Hematopoietic multipotent progenitor cell treated with erythropoietin and hydrocortisone succinate and interleukin-3 and kit ligand, for 15 days (in vitro differentiated cells): ENCODE measurements around the gene AGGF1.
"Not testable (repeated sequence)": the region's sequence is repeated elsewhere in the genome, so short reads cannot be mapped to it uniquely, and the experiment has no call there.

ENCODE experiments used
- DNase-seq: peaks from one replicate; pipeline ENCODE4 v3.0.0-alpha.2; 2015; ENCODE audit warnings: low spot score

Gene AGGF1

DNA sequence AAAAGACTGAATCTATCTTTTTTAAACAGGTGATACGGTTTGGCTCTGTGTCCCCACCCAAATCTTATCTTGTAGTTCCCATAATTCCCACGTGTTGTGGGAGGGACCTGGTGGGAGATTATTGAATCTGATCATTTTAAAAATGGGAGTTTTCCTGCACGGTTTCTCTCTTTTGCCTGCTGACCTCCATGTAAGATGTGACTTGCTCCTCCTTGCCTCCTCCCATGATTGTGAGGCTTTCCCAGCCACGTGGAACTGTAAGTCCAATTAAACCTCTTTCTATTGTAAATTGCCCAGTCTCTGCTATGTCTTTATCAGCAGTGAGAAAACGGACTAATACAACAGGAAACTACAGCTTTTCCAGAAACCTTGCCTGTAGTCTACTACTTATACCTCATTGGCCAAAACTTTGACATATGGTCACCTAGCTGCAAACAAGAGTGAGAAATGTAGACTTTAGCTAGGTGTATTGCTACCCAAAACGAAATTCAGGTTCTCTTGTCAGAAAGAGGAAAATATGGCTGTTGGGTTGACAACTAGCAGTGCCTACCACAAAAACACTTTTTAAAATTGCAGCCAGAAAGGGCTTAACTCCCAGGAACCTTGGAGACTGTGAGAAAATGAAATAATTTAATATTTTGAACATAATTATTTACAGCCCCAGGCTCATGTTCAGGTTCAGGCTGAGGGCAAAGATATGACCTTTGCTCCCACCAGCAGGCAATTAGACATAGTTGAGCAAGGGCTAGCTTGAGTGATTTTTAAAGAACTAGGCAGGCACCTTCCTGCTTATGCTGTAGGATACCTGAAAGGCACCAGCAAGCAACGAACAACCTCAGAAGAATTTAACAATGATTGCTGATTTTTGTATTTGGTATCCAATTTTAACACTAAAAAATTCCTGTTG is 7.4 kb upstream of the AGGF1 start:
- DNase-seq, result no peak

DNA sequence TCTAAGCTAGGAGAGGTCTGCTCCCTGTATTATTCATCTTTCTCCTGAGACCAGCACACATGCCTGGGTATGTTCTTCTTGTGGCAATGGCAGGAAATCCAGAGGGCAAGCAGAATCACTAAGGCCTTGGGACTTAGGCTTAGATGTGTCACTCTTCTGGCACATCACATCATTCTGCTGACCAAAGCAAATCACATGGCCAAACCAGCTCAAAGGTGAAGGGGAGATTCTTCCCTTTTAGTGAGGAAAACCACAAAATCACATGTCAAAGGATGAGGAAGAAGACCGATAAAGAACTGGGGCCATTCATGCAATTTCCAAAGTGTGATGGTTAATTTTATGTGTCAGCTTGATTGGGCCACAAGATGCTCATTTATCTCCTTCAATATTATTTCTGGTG is 5.7 kb upstream of the AGGF1 start:
- DNase-seq, result no peak

DNA sequence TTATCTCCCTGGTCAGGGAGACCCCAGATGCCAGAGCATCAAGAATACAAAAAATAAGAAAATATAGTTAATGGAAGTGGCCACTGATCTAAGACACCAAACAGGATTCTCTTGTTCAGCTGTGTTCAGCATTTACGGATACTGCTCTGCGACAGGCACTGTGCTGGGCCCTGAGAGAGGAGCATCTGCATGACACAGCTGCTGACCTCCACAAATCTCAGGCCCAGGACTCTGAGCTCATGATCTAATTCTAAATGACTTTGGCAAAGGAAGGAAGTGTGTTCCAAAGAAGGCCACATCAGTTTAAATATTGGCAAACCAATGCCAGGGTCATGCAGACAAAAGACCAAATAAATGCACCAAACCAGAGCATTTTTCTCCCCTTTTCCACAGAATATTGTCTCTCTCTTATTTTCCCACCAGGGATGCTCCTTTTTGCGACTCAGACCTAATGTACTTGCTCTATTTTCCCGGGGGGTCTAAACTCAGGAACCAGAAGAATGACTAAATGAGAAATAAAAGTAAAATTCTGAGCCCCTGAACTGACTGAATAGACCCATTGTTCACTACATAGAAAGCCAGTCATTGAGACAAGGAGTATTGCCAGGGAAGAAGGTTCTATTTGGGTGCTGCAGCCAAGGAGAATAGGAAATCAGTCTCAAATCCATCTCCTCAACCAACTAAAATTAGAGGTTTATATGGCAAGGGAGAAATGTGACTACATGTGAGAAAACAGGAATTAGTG is 1.4 kb upstream of the AGGF1 start:
- no peak for DNase-seq

DNA sequence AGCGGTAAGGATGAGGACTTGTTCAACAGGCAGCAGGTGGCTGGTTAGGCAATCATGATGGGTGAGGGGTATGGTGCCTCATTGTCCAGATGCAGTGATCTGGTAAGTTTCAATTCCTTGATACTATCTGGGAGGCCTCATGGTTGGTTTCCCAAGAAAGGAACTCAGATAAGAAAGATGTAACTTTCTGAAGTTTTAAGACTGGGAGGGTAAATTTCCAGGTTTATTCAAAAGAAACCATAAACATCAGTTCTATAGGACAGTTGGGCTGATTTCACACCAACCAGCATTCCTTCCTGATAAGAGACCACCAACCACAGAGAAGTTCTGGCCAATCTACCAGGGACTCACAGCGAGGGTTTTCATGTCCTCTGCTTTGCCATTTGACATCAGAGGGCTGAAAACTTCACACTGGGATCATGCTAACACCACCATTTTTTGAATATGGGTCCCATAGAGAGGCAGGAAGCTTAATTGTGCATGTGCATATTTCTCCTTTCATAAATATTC is 773 bp upstream of the AGGF1 start:
- no peak for DNase-seq

DNA sequence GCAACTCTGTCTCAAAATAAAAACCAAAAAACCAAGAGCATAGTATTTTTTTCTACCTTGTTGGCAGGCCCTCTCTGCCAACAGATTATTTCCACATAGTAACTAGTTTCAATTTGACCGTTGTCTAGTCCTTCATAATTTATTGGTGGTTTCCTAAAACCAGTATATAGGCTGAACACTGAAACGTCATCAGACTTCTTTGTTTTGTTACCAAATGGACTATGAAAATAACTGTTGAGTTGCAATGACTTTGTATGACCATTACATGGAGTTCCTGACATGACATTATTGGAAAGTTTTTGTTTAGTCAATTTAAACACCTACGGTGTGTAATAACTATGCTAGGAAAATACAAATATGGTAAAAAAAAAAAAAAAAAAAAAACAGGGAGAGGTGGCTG is 1.7 kb downstream of the AGGF1 start:
- no peak for DNase-seq

DNA sequence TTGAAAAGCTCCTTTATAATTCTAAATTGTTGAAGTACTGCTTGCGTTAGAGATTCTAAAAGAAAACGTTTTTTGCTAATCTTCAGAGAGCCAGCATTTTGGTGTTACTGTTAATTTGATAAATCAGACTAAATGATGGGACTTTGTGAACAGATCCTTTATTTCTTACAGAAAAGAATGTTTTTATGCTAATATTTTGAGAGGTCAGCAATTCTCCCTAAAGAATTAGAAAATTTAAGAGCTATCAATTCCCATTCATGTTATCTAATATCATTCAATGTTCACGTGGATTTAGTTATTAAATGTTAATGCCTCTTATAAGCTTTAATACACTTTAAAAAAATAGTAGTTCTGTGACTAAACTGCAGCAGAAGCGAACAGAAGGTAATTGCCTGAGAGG is 2.4 kb downstream of the AGGF1 start:
- no peak for DNase-seq

DNA sequence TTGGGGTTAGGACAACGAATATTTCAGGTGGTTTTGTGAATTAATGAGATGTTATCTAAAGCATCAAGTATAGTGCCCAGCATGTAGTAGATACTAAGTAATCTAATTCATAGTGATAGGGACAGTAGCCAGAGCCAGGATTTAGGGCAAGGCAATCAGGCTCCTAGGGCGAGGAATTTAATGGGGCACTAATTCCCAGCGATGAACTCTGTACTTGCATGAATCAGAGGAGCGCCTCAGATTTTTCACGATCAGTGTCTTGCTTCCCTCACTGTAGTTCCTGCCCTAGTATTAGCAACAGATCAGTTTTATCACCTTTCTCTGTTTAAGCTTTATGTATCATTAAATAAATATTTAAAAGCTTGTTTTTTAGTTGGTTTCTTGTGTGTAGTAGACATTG is 3.1 kb downstream of the AGGF1 start:
- no peak for DNase-seq

DNA sequence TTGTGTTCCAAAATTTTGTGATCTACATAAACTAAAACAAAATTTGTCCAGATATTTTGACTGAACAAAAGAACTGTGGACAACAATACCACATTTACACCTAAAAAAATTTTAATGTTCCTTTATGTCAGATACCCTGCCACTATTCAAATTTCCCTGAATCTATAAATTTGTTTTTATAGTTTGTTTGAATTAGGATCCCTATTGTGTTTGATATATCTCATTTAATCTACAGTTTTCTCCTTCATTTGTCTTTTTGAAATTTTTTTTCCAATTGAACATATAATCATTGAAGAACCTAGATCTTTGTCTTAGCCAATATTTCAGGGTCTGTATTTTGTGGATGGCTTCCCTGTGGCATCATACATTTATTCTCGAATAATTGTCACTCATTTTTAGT is 5.7 kb downstream of the AGGF1 start:
- no peak for DNase-seq

DNA sequence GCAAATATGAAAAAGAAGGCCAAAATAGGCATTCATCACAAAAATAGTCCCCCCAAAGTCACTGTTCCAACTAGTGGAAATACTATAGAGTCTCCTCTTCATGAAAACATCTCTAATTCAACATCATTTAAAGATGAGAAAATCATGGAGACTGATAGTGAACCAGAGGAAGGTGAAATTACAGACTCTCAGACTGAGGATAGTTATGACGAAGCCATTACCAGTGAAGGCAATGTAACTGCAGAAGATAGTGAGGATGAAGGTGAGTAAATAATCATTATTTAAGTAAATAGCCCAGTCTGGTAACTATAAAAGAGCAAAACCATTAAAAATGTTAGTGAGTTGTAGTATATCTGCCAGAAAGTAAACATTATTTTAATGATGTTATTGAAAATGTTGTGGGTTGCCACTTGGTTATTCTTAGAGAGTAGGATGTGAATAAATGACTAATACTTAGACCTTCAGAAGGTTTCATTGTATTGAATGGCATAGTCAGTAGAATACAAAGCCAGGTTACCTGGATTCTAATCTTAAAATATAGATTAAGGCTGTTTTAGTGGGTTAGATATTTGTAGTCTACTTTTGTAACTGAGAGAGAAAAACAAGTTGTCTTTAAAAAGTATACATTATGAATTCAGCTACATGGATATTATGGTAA is 16.3 kb downstream of the AGGF1 start:
- no peak for DNase-seq

DNA sequence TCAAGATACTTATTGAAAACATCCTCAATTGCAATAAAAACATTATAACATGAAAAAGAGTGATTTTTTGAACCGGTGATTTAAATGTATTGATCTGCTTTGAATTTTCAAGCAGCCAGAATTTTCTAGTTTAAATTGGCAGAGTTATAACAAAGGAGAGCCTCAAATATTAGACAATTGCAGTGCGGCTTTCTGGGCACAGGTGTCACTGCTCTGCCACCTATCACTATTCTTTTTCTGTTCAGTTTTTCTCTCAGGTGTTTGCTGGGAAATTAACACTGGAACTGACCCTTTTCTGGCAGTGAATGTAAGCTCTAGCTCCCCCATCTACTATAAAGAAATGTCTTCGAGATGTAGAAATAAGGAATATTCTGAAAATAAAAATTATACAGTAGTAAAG is 33.8 kb downstream of the AGGF1 start:
- DNase-seq, result no peak

DNA sequence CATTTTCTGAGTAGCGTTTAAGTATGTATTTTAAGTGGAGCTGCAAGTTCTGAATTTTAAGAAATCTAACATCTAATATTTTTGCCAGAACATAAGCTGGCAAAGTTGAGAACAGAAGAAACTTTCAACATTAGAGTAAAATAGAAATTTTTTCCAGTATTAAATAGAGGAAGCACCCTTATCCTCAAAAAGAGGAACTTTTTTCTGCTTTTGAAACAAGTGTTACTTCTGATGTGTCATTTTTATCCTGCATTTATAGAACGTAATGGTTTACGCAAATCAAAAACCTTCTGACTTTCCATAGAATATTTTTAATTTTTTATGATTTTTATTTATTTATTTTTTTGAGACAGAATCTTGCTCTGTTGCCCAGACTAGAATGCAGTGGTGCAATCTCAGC is 35.1 kb downstream of the AGGF1 start:
- no peak for DNase-seq

DNA sequence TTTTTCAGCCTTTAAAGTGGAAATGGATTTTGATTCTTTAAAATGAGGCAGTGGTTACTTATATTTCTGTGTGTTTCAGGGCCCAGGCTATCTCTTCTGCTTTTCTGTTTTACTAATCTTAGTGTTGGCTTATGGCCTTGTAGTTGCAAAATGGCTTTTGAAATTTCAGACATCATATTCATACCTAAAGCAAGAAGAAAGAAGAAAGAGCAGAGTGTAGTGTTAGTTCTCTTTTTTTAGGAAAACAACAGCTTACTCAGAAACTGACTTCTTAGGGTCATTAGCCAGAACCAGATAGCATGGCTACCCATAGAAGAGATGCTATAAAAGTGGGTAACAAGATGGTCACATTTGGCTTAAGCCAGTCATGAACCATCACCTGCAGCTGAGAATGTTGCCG is 36.0 kb downstream of the AGGF1 start:
- DNase-seq, result no peak

DNA sequence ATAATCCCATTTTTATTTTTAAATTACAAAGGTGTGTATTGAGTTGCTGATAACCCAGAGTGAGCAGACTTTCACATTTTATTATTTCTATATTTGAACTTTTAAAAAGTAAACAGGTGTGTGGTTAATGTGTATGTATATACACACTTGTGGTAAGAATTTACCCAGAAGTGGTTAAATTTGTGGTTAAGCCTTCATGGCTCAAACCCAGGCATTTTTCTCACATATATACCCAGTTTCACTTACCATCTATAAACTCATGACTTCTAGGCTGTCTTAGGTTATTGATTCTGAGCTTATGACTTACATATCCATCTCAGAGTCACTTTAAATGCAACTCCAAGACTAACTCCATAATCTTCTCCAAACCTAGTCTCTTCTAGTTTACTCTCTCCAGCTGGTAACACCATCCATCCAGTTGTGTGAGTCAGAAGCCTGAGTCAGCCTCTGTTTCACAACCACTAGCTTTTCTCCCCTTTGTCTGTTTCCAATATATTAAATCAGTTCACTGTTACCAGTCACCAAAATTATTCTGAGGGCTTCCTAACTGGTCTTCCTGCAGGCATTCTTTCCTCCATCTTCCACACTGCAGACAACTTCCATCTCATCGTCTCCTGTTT is 36.7 kb downstream of the AGGF1 start:
- no peak for DNase-seq

DNA sequence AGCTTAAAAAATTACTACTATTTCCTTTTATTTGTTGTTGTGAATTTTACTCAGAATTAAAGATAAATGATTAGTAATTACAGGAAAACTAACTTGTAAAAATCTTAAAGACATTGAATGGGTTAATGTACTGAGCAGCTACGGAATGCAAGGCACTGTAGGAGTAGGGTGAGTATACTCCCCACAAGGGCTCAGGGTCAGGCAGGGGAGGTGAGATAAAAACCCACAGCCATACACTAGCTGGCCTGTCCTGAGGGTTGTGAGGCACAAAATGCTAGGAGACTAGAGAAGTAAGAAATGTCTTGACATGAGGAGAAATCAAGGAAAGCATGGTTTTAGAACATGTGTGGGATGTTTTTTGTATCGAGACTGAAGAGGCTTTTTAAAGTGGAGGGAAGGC is 43.5 kb downstream of the AGGF1 start:
- no peak for DNase-seq

DNA sequence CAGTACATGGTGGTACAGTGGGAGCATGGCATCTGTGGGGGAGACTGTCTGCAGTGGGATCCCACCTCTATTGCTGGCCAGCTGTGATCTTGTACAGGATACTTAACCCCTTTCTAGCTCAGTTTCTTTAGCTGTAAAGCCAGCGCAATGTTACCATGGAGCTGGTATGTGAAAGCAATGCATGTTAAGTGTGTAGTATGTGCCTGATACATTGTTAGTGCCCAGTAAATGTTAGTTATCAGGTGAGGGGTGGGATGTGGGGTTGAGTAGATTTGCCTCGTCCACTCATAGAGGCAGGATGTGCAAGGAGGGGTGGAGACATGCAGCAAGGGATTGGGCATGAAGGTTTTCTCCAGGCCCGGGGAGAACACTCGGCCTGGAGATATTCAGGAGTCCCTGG is 44.5 kb downstream of the AGGF1 start:
- no peak for DNase-seq

DNA sequence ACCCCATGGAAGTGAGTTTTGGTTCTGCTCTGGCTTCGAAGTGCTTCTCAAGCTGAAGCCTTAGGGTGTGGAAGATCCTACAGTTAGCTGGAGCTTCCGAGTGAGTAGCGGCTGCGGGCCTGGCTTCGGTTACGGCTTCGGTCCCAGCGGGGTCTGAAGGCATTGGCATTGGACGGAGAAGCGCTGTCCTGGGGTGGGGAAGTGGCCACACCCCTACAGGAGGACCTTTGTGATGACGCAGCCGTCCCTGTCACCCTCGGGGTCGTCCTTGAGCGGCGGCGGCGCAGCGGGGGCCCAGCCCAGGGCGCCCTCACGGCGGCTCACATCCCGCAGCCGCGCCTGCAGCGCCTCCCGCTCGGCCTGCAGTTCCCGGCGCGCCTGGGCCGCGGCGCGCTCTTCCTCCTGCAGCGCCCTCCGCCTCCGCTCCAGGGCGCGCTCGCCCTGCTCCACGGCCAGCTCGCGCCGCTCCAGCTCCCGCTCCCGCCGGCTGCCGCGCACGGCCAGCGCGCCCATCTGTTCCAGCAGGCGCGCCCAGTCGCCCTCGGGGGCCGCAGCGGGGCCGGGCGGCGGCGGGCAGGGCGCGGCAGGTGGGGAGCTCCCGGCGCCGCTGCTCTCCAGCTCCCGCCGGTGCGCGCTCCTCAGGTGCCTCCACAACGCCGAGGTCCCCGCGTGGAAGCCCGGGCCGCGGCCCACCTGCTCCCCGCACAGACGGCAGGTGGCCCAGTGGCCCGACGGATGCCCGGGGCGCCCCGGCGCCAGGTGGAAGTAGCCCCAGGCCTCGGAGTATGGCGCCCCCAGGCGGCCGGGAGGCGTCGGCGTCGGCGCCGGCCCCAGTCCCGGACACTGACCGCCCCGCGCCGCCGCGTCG is 47.0 kb downstream of the AGGF1 start:
- peak; percentile 64 for DNase-seq

DNA sequence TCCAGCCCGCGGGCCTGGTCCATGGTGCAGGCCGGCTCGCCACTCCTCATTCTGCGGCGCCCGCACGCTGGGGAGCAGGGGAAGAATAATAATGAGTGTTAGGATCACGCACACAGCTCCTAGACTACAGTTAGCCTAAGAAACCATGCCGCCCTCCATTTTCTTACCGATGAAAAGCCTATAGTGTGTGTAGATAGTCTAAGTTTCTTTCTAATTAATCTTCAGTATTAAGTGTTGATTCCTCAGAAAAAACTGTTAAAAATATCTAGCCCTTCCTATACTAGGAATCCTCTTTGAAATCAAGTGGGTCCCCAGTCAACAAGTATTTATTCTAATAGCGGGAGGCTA is 47.6 kb downstream of the AGGF1 start:
- DNase-seq, result no peak

DNA sequence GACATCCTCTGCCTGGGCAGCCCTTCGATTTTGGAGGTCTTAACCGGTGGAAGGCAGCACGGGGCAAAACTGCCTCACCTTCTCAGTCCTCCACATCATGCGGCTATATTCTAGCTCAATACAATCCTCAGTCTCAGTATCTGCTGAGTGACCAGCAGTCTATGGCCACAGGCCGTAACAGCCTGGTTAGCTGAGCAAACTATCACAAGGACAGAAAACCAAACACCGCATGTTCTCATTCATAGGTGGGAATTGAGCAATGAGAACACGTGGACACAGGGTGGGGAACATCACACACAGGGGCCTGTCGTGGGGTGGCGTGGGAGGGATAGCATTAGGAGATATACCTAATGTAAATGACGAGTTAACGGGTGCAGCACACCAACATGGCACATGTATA is 50.3 kb downstream of the AGGF1 start:
- DNase-seq, result not testable (repeated sequence)

DNA sequence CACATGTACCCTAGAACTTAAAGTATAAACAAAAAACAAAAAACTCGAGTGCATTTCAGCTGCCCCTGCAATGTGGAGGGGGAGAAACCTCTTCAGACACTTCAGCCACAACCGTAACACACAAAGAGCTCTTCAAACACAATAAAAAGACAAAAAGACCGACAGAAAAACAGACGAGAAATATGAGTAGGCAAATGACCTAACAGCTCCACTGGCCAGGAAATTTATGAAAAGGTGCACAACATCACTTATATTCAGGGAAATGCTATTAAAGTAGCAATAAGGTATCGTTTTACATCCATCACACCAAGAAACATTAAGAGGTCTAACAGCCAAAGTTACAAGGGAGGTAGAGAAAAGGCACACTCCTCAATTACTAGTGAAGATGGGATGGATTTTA is 50.7 kb downstream of the AGGF1 start:
- no peak for DNase-seq

DNA sequence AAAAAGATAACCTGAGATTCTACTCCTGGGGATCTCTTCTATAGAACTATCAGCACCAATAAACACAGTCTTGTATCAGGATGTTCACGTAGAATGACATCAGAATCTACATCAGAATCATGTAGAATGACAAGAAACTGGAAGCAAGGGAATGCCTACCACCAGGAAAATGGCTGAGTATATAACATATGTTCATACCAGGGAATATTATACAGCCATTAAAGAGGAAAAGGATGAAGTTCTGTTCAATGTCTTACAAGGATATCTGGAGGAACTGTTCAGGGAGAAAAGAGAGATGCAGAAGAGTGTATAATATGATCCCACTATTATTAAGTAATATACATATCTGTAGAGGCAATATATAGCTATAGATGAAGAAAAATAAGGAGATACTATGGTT is 52.1 kb downstream of the AGGF1 start:
- no peak for DNase-seq

DNA sequence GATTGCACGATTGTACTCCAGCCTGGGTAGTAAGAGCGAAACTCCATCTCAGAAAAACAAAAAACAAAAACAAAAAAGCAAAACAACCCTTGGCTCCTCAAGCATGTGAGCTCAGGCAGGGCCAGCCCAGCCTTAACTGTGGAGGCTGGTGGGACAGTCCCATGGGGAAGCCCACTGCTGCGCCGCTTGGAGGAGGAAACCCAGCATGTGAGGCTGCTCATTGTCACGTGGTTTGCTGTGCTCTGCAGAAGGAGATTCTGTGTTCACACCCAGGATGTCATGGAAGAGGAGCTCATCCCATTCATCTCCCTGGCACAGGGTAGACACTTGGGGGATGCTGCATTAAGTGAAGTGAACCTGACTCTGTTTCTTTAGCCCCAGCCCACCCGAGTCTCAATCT is 52.9 kb downstream of the AGGF1 start:
- no peak for DNase-seq

DNA sequence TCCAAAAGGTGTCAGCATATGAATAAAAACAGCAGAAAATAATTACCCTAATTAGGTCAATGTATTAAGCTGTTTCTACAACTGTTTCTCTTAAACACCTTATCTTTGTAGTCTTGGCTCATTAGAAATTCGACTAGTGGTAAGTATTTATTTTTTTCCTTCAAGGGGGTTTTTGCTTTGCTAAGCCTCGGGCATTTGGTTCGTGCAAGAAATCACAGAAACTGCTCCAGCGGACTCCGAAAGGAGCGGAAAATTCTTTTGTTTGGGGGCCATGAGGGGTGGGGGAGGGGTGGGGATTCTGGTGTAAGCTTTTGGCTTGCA is 56.1 kb downstream of the AGGF1 start:
- no peak for DNase-seq
